Ishikawa (cell line): ENCODE data around the gene TIGIT.

Experiments
- EP300 ChIP-seq: IDR thresholded peaks from 2 replicates; pipeline ENCODE4 v1.6.1; 2012; ENCODE audit warnings: borderline replicate concordance
- RAD21 ChIP-seq: IDR thresholded peaks from 2 replicates; pipeline ENCODE4 v1.6.1; 2012; ENCODE audit warnings: low read depth
- TF ChIP-seq, protein P1 (sequence below): IDR thresholded peaks from 2 replicates; pipeline ENCODE4 v1.6.1; 2012
- TF ChIP-seq, protein P2 (sequence below): IDR thresholded peaks from 2 replicates; pipeline ENCODE4 v1.6.1; 2012

DNA sequence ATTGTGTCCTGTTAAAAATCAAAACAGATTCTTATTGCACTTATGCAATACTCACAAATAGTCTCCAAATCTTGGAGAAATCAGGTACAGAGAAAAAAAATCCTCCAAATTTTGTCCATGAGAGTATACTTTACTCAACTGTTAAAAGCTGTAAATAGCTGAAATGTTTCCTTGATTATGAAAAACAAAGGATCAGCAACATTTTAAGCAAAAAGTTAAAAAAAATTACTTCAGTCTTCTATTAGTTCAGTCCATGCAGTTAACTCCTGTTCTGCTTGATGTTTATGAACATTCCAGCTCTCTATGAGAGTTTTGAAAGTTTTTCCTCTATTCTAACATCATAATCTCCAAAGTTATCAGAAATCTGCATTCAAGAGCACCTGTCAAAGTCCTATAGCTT, 33.7 kb upstream of the TIGIT start:
- TF ChIP-seq EP300: no peak
- TF ChIP-seq, protein P1, sequence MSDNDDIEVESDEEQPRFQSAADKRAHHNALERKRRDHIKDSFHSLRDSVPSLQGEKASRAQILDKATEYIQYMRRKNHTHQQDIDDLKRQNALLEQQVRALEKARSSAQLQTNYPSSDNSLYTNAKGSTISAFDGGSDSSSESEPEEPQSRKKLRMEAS: no peak
- no peak for TF ChIP-seq RAD21
- TF ChIP-seq, protein P2, sequence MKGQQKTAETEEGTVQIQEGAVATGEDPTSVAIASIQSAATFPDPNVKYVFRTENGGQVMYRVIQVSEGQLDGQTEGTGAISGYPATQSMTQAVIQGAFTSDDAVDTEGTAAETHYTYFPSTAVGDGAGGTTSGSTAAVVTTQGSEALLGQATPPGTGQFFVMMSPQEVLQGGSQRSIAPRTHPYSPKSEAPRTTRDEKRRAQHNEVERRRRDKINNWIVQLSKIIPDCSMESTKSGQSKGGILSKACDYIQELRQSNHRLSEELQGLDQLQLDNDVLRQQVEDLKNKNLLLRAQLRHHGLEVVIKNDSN: no peak
